Activated CD4-positive, CD25-positive, alpha-beta regulatory T cell treated with anti-CD3 and anti-CD28 coated beads, Interleukin-2, amount 50 U/mL, for 16 hours (primary cell): Measurements from ENCODE around the gene SGMS1.
"Not testable (repeated sequence)": the region's sequence is repeated elsewhere in the genome, so short reads cannot be mapped to it uniquely, and the experiment has no call there.

Source experiments
- DNase-seq: peaks from one replicate; pipeline ENCODE4 v3.0.0-alpha.2; 2020; ENCODE audit warnings: low read depth, low spot score

Gene SGMS1

DNA sequence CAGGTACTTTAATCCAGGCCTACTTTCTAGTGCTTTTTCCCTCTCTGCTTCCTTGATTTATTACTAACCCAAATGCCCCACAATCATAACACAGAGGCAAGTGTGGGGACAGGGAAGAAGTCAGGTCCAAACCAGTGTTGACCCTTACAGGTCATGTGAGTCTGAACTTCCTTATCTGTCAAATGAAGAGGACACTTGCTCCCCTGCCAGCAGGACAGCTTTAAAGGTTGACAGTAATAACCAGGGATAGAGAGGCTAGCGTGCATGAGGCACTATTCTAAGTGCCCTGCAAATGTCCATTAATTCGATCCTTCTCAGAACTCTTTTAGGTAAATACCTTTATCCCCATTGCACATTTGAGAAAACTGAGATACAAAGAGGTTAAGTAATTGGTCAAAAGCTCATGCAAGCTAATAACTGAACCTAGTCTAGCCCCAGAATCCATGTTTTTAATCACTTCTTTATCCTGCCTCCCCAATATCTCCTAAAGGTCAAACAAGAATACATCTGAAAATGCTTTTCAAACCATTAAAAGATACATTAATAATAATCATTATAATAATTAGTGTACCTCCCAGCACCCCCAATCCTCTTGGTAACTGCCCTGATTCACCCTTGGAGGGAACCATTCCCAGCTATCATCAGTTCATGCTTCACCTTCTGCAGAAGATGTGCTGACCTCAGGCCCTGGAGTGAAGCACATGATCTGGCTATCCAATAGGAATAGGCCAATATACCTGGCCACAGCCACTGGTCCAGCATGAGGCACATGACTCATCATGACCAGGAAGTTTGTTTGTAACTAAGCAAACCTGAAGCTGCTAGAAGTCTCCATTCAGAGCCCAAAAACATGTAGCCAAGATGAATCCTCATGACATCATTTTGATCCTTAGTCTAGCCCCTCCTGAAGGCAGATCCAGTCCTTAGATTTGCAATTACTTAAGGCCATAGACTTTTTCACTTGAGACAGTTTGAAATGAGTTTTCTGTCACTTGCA, 40.7 kb downstream of the SGMS1 start:
- no peak for DNase-seq

GRCh38 chr10:50582046-50582445, 41.7 kb downstream of the SGMS1 start:
- no peak for DNase-seq

DNA sequence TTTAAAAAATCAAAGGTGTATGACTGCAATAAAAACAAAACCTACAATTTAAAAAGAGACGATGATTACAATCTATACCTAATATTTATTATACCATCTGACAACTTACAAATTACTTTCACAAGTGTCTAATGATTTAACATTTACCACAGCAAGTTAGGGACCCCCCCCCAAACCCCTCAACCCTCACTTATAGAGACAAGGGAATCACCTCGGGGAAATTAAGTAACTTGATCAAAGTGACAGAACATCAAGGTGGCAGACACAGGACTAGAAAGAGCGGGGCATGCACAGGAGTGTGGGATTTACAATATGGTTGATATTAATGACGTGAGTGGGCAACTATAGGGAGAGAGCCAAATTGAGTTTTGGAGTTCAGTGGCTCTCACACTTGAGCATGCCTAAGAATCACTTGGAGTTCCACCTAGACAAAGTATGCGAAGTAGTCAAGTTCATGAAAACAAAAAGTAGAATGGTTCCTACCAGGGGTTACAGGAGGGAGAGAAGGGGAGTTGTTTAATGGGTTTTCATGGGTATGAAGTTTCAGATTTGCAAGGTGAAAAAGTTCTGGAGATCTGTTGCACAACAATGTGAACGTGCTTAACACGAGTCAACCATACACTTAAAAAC, 43.4 kb downstream of the SGMS1 start:
- DNase-seq, result no peak

GRCh38 chr10:50579491-50580261, 44.1 kb downstream of the SGMS1 start:
- no peak for DNase-seq

DNA sequence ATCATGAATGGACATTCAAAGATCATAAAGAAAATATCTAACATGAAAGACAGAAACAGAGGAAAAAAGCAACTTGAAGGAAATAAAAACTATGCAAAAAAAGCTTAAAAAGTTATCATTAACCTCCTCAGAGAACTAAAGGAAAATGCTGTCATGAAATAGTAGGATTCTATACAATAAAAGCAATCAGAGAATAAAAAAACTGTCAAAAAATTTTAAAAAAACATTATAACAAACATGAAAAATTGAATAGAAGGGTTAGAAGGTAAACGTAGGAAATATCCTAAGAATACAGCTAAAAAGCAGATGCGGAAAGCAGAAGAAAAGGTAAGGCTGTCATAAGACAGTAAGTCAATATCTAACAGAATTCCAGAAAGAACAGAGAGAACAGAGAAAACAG, 44.8 kb downstream of the SGMS1 start:
- no peak for DNase-seq

DNA sequence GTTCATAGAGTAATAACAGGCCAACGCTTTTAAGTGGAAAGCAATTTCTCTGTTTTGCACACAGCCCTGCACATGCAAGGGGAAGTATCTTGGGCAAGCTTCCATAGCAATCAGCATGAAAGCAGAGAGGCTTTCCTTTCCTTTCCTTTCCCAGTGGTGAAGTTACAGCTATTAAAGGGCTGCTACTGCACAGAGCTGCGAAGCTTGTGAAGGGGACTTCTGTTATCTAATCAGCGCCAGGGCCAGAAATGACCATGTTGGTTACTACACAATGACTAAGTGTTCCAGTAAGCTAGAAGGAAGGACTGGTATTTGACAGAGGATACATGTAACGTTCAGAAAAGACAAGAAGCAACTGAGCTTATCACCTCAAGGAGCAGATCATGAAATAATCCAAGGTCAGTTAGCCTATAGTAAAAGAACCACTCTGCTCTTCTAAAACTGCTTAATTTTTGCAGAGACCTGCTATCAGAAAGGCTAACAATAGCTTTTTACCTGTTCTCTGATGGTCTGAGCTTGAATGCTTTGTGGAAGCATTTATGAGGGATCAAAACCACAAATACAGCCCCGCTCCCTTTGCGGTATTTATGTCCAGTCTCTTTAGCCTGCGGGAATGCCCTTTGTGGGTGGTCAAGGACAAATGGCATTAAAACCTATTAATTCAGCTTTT, 45.9 kb downstream of the SGMS1 start:
- no peak for DNase-seq

DNA sequence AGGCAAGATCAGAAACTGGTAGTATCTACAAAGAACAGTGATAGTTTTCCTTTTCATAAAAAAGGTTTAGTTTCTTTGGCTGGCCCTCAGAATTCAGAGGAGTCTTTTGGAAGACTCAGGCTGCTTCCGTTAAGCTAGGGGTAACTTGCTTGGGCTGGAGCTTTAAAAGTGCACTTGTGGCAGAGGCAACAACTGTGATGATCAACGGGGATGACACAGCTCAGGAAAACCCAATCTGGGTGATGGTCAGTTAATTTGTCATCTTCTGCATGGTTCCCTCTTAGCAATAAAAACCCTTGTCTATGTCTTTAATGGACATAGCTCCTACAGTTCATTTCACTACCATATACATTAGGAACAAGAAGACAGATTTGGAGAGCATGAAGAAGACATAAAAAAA, 46.7 kb downstream of the SGMS1 start:
- DNase-seq, result no peak

- DNase-seq, result no peak
These were observed 47.4 kb downstream of the SGMS1 start for GRCh38 chr10:50576245-50576815.

- DNase-seq, result no peak
These were observed 48.1 kb downstream of the SGMS1 start for GRCh38 chr10:50575477-50576244.

DNA sequence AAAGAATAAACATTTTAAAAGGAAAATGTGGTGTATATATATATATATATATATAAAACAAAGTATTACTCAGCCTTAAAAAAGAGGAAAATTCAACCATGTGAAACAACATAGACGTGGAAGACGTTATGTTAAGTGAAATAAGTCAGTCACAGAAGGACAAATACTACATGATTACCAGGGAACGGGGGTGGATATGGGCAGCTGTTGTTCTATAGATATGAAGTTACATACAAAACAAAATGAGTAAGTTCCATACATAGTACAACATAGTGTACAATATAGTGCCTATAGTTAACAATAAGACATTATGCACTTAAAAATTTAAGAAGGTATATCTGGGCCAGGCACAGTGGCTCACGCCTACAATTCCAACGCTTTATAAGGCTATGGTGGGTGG, 48.8 kb downstream of the SGMS1 start:
- DNase-seq, result no peak

- no peak for DNase-seq
These were observed 49.5 kb downstream of the SGMS1 start for GRCh38 chr10:50574305-50574704.

DNA sequence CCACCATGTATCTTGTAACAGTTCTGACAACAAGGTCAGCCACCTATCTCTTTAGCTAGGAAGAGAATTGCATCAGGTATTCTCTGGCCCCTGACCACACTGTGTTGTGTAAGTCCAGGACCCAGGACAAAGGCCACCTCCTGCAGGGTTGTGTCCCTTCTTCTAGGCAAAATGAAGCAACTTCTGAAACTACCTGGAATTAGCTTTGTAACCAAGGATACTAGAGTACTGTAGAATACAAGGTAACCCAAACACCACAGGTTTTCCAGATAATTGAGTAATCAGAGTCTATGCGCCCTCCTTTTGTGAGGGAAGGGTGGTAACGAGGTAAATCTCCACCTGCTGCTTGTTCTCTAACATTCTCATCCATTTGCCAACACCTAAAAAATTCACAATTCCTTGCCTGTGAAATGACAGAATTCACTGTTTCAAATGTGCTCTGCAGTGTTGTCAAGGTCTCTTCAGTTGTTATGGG, 51.7 kb downstream of the SGMS1 start:
- no peak for DNase-seq

DNA sequence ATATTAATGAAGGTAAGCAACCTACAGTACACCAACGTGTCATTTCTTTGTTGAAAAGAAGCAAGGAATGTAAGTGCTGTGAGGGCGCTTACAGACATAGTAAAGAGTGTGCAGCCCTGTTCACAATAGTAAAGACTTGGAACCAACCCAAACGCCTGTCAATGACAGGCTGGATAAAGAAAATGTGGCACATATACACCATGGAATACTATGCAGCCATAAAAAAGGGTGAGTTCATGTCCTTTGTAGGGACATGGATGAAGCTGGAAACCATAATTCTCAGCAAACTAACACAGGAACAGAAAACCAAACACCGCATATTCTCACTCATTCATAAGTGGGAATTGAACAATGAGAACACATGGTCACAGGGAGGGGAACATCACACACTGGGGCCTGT, 55.0 kb downstream of the SGMS1 start:
- DNase-seq, result not testable (repeated sequence)

DNA sequence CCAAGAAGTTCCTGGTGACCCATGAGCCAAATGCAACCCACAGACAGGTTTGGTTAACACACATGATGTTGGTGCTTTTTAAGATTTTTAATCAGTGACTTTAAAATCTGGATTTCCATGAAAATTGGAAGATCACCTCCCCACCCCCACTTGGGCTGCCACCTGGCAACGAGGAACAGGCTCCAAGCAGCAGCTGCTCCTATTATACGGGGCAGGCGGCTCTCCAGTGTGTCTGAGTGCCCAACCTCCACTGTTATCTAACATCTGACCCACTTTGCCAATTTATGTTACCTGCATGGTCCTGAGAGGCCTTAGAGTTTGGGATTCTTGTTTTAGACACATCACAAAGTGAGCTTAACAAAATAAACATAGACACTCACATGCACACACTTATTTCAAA, 56.4 kb downstream of the SGMS1 start:
- no peak for DNase-seq

DNA sequence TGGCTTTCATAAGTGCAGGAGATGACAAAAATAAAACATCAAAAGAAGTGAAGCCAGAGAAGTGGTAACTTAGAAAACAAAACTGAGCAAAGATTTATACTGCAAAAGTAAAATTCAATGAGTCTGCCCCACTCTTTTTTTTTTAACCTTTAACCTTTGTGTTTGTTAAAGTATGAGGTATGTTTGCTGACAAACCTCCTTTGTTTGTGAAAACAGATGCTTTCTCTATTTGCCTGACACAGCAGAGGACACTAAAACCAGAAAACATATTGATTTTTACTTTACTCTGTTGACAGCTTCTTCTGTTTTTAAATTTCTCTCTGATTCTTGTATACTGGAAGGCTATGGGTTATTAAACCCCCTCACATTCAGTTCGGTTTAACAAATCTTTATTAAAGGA, 57.6 kb downstream of the SGMS1 start:
- no peak for DNase-seq

DNA sequence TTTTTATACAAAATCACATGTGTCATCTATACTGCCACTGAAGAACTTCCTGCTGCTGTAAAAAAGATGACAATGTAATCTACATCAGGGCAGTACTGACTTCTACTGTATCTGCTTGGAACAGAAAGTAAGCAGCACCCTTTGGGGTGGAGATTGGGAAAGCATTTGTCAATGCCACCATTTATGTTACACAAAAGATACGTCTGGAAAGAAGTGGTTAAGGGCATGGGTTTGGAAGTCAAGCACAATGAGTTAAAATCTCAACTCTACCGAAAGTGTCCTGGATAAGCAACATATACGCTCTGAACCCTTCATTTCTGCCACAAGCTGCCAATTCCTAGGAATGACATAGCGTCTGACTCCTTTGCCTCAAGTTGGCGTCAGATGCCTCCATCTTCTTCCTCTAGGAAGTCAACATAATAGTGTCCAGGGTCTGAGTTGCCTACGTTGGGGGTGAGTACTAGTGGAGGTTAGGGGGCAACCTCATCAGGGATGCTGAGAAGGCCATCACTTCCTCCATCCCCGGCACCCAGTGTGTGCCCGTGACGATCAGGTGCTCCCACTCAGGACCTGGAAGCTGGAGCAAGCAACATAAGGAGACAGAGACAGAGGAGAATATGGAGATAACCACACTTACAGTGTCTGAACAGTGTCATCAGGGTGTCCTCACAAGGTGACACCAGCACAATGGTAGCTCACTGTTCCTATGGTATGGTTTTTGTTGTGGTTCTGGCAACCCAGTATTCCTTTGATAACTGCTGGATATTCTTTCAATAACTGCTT, 58.3 kb downstream of the SGMS1 start:
- no peak for DNase-seq

DNA sequence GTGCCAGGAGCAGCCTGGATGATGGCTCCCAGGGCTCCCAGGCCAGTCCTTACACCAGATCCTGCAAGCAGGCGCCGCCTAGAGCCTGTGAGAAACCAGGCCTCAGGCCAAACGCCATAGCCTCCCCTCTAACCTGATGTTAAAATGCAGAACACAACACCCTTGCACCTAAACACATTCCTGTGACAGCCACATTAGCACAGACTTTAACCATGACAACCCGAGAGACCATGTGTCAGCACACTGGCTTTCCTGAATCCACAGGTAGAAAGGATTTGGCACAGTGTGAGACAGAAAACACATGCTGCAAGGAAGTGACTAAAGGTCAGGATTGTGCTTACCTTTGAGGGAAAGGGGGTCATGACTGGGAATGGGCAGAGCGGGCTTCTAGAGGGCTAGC, 59.9 kb downstream of the SGMS1 start:
- no peak for DNase-seq

DNA sequence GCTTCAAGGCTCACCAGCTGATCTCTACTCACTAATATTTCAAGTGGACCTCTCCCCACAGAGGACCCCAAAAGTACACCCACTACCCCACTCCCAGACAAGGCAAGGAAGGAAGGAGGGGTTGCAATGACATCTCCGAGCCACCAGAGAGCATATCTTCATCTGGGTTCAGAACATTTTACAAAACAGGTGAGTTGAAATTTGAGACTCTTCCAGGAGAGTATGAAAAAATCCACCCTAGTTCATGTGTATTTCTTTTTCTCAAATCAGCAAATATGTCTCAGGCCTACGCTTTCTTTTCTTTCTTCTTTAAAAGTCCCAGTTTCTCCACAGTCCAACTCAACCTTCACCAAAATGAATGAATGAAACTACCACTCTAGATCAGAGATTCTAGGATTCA, 61.9 kb downstream of the SGMS1 start:
- no peak for DNase-seq

- DNase-seq, result no peak
These were observed 62.5 kb downstream of the SGMS1 start for GRCh38 chr10:50561266-50561665.

GRCh38 chr10:50560370-50560769, 63.4 kb downstream of the SGMS1 start:
- DNase-seq, result no peak
